ENCODE data around the gene OSBPL7. TPM values are rescaled to one million over a fixed set of nuclear protein-coding genes. Genes with fewer than 3 reads are reported as not detected.
A peak's percentile ranks its signal among the peaks of the same experiment; 100 is the strongest.

Gene OSBPL7
- total RNA-seq, 6 experiments from 2014 or later = 0.62 to 2.2 (median 1.4) TPM

DNA sequence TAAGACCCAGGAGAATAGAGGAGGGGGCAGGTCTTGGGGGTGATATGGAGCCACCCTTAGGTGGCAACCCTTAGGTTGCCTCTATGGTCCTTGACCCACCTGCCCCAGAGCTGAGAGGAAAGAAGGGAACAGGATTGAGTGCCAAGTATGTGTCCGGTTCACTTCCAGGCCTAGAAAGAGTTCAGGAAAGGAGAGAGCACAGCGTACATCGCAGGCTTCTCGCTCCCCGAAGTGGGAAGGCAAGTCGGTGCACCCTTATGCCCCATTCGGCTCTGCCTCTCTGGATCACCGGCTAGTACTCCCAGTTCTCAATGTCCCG is 28.7 kb upstream of the OSBPL7 start:
- ATAC-seq = peak in 2 of 4 donors; percentile 4
- Histone ChIP-seq H3K9me3 (no peaks in the 10 kb centered on the region), H3K27ac (no peak overlapping the region), H3K4me3 (peak overlapping the region in 1 of 3 donors; percentile 31), H3K36me3 (no peaks in the 10 kb centered on the region), H3K27me3 (peaks cover 5 to 23% of the 10 kb centered on the region in 2 donors), H3K4me1 (peaks cover 0 to 8% (median 0%) of the 10 kb centered on the region in 4 donors)
- no peak for TF ChIP-seq POLR2A (IDR thresholded peaks at IDR 0.05)
- TF ChIP-seq, protein P1, sequence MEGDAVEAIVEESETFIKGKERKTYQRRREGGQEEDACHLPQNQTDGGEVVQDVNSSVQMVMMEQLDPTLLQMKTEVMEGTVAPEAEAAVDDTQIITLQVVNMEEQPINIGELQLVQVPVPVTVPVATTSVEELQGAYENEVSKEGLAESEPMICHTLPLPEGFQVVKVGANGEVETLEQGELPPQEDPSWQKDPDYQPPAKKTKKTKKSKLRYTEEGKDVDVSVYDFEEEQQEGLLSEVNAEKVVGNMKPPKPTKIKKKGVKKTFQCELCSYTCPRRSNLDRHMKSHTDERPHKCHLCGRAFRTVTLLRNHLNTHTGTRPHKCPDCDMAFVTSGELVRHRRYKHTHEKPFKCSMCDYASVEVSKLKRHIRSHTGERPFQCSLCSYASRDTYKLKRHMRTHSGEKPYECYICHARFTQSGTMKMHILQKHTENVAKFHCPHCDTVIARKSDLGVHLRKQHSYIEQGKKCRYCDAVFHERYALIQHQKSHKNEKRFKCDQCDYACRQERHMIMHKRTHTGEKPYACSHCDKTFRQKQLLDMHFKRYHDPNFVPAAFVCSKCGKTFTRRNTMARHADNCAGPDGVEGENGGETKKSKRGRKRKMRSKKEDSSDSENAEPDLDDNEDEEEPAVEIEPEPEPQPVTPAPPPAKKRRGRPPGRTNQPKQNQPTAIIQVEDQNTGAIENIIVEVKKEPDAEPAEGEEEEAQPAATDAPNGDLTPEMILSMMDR (IDR thresholded peaks at IDR 0.05) = no peak
- WGBS (ENCODE audit: insufficient coverage, low coverage, low lambda C conversion rate, missing lambda C conversion rate) = no CpG with 5 or more reads among the region's 9 CpGs
- intact Hi-C loops (cut with DNase I) = no loop called here
- no peak for DNase-seq

DNA sequence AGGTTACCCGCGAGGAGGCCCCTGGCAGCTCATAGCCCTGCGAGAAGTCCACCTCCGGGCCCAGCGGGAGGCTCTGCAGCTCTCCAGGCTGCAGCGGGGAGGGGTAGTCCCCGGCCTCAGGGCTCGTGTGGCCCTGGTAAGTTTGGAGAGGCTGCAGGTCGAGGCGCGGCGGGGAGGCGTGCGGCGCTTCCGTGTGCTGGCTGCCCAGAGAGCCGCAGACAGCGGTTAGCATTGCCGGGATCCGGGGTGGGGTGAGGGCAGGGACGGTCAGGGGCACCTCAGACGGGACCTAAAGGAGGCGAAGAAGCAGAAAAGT is 26.6 kb upstream of the OSBPL7 start:
- intact Hi-C loops (cut with DNase I) = loop anchor here (5.0 to 10.0 kb wide), 2 partner anchors 44 to 167 kb away; no protein-coding TSS in a partner anchor
- TF ChIP-seq POLR2A (IDR thresholded peaks at IDR 0.05) = no peak
- TF ChIP-seq, protein P1 (IDR thresholded peaks at IDR 0.05) = no peak
- Histone ChIP-seq H3K9me3 (no peaks in the 10 kb centered on the region), H3K4me3 (no peak overlapping the region), H3K27me3 (peaks cover 0 to 23% of the 10 kb centered on the region in 2 donors), H3K27ac (no peak overlapping the region), H3K4me1 (peaks cover 0 to 8% (median 0%) of the 10 kb centered on the region in 4 donors), H3K36me3 (no peaks in the 10 kb centered on the region)
- DNase-seq (no peak), ATAC-seq (no peak)
- WGBS (ENCODE audit: insufficient coverage, low coverage, low lambda C conversion rate, missing lambda C conversion rate) = 66% methylated on average over 6 of the region's 23 CpGs

GRCh38 chr17:47847341-47848197 is 26.0 kb upstream of the OSBPL7 start:
- no peaks in the 10 kb centered on the region for H3K36me3 ChIP-seq
- H3K27ac ChIP-seq = no peak overlapping the region
- DNase-seq = no peak
- no peaks in the 10 kb centered on the region for H3K9me3 ChIP-seq
- no peak for ATAC-seq
- no peak overlapping the region for H3K4me3 ChIP-seq
- no peak for TF ChIP-seq POLR2A (IDR thresholded peaks at IDR 0.05)
- TF ChIP-seq, protein P1 (IDR thresholded peaks at IDR 0.05) = peak in 2 of 4 donors; percentile 7 to 17
- H3K4me1 ChIP-seq = peaks cover 0 to 14% (median under 1%) of the 10 kb centered on the region in 4 donors
- intact Hi-C loops (cut with DNase I) = loop anchor here (5.0 to 10.0 kb wide), 2 partner anchors 45 to 167 kb away; no protein-coding TSS in a partner anchor
- WGBS (ENCODE audit: insufficient coverage, low coverage, low lambda C conversion rate, missing lambda C conversion rate) = 18% methylated on average over 11 of the region's 71 CpGs
- H3K27me3 ChIP-seq = peaks cover 0 to 23% of the 10 kb centered on the region in 2 donors

- intact Hi-C loops (cut with DNase I) = loop anchor here (5.0 to 10.0 kb wide), 2 partner anchors 45 to 168 kb away; no protein-coding TSS in a partner anchor
- H3K9me3 ChIP-seq = no peaks in the 10 kb centered on the region
- ATAC-seq (no peak), DNase-seq (no peak)
- H3K4me1 ChIP-seq = peaks cover 0 to 21% (median 4%) of the 10 kb centered on the region in 4 donors
- H3K27me3 ChIP-seq = peaks cover 0 to 15% of the 10 kb centered on the region in 2 donors
- H3K36me3 ChIP-seq = no peaks in the 10 kb centered on the region
- H3K27ac ChIP-seq = no peak overlapping the region
- TF ChIP-seq, protein P1 (IDR thresholded peaks at IDR 0.05) = no peak
- TF ChIP-seq POLR2A (IDR thresholded peaks at IDR 0.05) = no peak
- H3K4me3 ChIP-seq = no peak overlapping the region
- WGBS (ENCODE audit: insufficient coverage, low coverage, low lambda C conversion rate, missing lambda C conversion rate) = 32% methylated on average over 7 of the region's 31 CpGs
Observed at GRCh38 chr17:47846716-47847340, 25.2 kb upstream of the OSBPL7 start.
